ENCODE data around the gene SVOPL.

SVOPL gene

DNA sequence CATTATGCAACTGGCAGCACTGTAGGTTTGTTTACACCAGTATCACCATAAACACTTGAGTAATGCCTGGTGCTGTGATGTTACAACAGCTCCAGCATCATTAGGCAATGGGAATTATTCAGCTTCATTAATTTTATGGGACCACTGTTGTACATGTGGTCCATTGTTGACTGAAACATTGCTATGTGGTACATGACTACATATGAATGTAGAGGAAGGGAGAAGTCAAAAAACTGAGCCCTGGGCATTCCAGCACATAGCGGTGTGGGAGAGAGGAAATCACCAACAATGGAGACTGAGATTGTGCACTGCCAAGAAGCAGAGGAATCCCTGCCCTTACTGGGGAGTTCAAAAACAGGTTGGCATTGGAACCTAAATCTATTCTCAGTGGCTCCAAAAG is 152.1 kb downstream of the SVOPL start:
- peaks cover 18% of the 10 kb centered on the region for H3K9me3 Mint-ChIP-seq
- H3K4me3 Mint-ChIP-seq, result no peak overlapping the region
- no peaks in the 10 kb centered on the region for H3K4me1 Mint-ChIP-seq
- peaks cover 72% of the 10 kb centered on the region for H3K36me3 Mint-ChIP-seq
- H3K27ac Mint-ChIP-seq, result no peak overlapping the region
- no peaks in the 10 kb centered on the region for H3K27me3 Mint-ChIP-seq

DNA sequence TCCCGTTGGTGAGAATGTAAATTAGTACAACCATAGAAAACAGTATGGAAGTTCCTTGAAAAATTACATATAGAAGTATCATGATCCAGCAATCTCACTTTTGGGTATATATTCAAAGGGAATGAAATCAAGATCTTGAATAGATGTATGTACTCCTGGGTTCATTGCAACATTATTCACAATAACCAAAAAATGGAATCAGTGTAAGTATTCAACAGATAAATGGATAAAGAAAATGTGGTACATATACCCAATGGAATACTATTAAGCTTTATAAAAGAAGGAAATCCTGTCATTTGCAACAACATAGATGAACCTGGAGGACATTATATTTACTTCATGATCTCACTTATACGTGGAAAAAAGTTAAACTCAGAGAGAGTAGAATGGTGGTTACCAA is 154.3 kb downstream of the SVOPL start:
- no peaks in the 10 kb centered on the region for H3K27me3 Mint-ChIP-seq
- H3K4me1 Mint-ChIP-seq, result peaks cover 5% of the 10 kb centered on the region
- H3K27ac Mint-ChIP-seq, result no peak overlapping the region
- H3K36me3 Mint-ChIP-seq, result peaks cover 62% of the 10 kb centered on the region
- H3K9me3 Mint-ChIP-seq, result peaks cover 13% of the 10 kb centered on the region
- H3K4me3 Mint-ChIP-seq, result no peak overlapping the region

DNA sequence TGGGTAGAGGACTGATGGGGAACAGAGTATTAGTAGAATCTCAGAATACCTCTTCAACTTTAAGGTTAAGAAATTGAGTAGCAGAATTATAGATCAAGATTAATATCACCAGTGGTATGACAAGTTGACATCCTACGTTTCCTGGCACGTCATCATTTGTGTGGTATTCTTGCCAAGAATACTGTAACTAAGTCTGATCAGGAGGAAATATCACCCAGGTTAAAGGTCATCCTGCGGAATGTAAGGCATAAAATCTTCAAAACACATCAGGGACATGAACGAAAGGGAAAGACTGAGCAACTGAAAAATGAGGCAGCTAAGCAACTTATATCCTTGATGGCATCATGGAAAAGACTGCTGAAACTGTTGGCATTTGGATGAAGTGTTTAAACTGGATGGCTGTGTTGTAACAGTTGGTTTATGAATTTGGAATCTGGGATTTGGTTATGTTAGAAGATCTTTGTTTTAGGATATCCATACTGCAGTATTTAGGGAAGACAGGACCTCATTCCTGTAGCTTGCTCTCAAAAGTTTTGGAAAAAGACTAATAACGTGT is 155.0 kb downstream of the SVOPL start:
- Mint-ChIP-seq H3K9me3 (peaks cover 13% of the 10 kb centered on the region), H3K36me3 (peaks cover 65% of the 10 kb centered on the region), H3K27me3 (no peaks in the 10 kb centered on the region), H3K4me3 (no peak overlapping the region), H3K27ac (no peak overlapping the region), H3K4me1 (peaks cover 5% of the 10 kb centered on the region)

DNA sequence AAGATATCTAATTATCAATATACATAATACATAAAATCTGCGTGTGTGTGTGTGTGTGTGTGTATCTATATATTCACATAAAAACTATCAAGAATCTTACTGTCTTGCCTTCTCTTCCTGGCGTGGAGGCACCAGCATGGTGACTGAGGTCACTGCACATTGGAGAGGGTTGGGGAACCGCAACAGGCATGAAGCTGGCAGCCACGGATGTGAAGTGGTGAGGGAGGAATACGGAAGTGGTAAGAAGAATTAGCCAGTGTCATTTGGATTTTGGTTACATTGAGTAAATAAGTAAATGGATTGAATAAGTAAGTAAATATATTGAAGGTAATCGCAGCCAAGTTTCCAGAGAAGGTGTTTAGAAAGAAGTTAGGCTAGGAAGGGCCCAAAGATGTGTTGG is 156.0 kb downstream of the SVOPL start:
- Mint-ChIP-seq H3K27ac (no peak overlapping the region), H3K4me3 (no peak overlapping the region), H3K9me3 (peaks cover 13% of the 10 kb centered on the region), H3K27me3 (no peaks in the 10 kb centered on the region), H3K36me3 (peaks cover 63% of the 10 kb centered on the region), H3K4me1 (peaks cover 5% of the 10 kb centered on the region)
